Measurements from ENCODE around the gene FAM120B.

Gene FAM120B

DNA sequence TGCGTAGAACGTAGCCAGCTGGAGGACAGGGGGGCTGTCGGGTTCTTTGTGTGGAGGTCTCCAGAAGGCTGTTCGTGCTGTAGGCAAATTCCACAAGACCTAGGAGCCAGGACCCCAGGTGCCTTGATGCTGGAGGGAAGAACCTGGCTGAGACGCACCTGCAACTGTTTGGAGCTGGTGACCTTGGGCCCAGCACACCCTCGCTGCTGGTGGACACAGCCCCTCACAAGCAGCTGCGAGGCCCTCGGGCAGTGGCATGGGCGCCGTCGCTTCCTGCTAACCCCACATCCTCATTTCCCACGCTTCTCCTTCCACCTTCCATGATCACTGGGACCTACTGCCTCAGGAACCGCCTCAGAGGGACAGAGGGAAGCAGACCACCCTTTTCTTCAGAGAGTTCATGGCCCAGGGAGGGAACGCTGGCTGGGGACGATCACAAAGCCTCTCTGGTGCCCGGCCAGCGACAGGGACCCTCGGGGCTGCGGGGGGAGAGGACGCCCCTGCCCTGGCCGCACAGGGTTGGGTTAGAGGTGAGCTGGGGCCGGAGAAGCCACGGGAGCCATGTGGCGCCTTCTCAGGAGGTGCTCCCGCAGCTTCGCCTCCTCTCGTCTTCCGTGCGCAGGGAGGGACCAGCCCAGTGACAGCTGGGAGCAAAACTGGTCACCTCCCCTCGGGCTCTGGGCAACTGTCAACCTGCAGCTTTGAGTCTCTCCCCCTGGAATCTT, 34.1 kb upstream of the FAM120B start:
- DNase-seq (ENCODE audit: low spot score): no peak

DNA sequence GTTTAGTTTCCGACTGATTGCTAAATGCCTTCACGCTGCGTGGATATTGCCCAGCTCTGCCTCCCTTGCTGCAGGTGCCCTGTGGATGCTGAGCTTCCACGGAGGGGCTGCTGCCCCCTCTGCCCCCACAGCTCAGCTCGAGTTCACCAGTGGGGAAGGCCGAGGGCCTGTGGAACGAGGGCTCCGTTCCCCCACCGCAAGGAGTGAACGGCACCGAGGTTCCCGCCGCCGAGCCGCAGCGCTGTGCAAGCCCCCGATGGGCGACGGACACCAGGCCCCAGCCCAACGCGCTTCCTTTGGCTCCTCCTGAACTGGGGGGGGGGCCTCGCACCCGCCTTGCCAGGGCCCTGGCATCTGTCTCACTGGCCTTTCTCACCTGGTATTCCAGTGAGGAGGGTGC, 33.4 kb upstream of the FAM120B start:
- no peak for DNase-seq (ENCODE audit: low spot score)

DNA sequence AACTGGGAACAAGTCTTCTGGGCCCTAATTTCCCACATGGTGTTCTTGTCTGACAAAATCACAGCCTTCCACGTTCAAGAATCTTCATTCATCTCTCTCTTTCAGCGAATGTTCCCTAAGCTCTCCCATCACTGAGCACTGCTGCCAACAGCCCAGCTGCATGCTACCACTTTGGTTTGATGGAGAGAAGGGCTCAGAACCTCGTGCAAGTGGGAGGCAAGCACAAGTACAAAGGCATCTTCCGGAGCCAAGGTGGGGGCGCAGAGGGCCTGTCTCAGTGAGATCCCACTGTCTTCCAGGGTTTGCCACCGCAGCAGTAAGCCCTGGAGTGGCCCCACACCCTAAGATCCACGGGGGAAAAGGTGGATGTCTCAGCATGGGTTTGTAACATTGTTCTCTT, 32.9 kb upstream of the FAM120B start:
- DNase-seq (ENCODE audit: low spot score): no peak

DNA sequence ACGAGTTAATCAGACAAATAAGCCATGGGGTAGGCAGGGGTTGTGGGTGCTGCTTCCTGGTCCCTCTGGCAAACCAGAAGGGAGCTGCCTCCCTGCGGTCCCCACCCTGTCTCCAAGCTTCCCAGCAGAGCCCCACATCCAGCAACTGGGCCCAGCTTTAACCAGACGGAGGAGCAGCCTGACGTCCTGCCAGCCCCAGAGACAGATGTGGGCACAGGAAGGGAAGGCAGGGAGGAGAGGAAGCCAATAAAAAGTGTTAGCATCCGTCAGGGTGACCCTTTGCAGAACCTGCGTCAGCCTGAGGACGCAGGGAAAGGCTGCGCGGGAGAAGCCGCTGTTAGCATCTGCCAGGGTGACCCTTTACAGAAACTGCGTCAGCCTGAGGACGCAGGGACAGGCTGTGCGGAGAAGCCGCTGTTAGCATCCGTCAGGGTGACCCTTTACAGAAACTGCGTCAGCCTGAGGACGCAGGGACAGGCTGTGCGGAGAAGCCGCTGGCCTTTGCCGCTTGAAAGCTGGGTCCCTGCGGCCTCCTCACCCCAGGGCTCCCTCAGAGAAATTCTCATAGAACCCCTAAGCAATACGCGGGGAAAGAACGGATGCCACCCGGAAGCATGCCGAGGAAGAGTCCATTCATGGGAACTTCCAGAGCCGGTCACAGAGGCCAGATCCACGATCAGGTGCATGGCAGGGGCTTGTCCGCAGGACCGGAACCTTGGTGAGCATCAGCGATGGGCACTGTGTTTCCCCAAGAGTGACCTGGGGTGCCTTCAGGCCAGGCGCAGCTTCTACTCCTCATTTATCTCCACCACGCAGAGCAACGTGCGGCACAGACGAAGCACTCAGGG, 31.6 kb upstream of the FAM120B start:
- DNase-seq (ENCODE audit: low spot score): no peak

DNA sequence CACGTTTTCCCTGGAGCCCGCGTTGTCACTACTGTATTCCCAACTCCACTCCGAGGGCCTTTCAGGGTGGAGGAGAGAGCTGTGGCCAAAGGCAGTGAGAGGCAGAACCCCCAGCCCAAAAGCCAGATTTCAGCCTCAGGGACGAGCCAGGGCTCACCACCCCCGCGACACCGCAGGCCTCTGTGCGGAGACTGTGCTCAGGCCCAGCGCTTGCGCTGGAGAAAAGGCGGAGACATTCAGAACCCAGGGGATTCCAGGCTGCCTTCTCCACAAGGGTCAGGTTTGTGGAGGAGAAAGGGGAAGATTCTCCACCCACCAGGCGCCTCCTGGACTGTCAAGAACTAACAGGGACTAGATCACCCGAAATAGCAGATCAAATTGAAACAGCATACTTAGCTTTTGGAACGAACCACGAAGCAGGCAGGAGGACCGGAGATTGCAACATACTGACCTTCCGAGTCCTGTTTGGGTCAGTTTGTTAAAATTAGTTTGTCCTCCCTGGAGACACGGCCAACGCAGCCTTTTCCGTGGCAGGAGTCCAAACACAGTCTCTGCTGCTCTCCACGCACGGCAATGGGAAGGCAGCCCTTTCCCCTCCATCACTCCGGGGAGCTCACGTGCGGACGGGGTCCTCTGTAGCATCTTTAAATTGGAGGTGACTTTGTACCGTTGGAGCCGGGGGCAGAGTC, 30.0 kb upstream of the FAM120B start:
- DNase-seq (ENCODE audit: low spot score): no peak

DNA sequence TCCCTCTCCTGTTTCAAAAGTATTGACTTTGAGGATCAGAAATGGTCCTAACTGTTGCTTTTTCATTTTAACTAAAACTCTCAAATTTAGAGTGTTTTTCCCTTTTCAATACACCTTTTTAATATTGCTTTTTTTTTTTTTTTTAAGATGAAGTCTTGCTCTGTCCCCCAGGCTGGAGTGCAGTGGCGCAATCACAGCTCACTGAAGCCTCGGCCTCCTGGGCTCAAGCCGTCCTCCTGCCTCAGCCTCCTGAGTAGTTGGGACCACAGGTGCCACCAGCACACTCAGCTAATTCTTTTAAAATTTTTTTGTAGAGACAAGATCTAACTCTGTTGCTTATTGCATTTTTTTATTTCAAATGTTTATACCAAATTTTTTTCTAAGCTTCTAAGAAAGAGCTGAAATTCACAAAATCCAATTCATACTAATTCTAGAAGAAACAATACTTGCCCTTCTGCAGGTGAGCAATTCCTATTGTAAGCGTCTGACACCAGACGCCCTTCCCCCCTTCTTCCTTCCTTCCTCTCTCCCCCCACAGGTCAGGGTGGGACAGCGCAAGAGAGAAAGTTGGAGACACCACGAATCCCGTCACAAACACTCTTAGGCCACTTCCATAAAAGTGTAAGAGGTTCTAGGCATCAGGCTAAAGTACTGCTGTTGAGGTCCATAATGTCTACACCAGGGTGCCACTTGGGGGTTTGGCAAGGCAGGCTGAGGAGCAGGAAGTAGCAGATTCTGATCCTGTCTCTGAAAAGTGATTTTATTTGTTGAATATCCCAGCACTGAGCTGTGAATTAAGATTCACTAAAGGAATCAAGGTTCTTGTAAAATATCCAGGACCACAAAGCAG, 28.4 kb upstream of the FAM120B start:
- DNase-seq (ENCODE audit: low spot score): no peak

DNA sequence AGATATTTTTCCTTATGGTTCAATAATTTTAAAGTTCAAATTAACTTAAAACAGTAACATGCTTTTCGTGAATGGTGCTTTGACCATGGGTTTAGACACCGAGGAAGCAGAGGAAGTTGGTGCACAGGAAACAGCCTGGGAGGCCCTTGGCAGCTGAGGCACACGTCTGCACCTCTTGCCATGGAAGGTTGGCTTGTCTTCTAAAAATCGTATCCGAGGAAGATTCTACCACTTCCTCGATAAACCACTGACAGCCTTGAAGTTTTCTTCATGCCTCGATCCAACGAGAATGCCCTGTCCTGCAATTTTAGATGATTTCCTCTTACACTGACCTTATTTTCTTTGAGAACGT, 27.8 kb upstream of the FAM120B start:
- no peak for DNase-seq (ENCODE audit: low spot score)

- no peak for DNase-seq (ENCODE audit: low spot score)
These were observed 27.1 kb upstream of the FAM120B start for GRCh38 chr6:170279426-170279825.

DNA sequence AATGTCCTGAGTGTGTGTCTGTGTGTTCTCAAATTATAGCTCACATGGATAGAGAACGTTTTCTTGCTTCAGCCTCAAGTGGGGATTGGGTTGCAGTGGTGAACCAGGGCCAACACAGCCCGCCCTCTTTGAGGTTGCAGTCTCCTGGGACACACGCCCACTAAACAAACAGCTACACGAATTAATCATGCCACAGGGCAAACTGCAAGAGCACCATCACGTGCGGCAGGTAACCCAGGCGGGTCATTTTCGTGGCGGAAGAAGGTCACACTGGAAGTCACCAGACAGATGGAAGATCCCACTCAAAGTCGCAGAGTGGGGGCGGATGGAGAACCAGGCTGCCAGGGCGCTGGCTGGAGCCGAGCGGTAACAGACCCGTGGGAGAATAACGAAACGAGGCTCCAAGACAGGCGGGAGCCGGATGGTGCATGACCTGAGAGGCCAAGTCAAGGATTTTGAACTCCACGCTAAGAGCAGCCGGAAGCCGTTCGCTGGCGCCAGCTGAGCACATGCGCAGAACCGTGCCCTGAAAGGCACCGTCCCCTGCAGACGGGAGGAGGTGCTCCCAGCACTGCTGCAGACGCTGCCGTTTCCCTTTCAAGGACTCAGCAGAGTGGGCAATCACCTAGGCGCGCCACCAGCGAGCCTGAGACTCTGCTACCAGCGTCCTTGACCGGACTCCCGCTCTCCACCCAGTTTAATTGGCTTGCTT, 26.4 kb upstream of the FAM120B start:
- peak; percentile 56 for DNase-seq (ENCODE audit: low spot score)

- DNase-seq (ENCODE audit: low spot score): no peak
These were observed 25.9 kb upstream of the FAM120B start for GRCh38 chr6:170280689-170281045.

GRCh38 chr6:170281331-170282292, 24.9 kb upstream of the FAM120B start:
- no peak for DNase-seq (ENCODE audit: low spot score)

- DNase-seq (ENCODE audit: low spot score): no peak
These were observed 23.9 kb upstream of the FAM120B start for GRCh38 chr6:170282512-170283158.

DNA sequence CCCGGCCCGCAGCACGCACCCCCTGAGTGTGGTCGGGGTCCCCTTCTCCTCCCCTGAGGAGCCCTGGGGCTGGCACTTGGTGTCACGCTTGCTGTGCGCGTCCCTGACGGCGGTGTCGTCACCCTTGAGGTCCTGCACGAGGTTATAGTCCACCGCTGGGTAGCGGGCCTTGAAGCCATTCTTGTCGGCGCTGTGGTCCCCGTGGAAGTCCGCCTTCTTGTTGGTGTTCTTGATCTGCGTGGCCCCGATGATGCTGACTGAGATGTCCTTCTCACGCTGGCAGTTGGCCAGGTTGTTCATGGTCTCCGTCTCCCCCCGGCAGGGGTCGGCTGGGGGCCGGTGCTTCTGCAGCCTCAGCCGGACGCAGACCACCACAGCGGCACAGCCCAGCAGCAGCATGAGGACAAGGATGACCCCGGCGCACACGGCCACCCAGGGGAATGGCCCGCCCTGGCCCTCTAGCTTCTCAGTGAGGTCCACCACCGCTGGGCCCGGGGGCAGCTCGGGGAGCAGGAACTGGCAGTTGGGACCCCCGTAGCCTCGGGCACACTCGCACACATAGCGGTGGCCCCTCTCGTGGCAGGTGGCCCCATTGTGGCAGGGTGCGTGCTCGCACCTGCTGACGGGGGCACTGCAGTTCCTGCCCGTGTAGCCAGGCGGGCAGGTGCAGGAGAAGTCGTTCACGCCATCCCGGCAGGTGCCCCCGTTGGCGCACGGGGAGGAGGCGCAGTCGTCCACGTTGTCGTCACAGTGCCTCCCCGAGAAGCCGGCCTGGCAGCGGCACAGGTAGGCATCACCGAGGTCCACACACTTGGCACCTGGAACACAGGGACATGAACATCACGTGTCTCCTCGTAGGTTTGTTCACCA, 23.1 kb upstream of the FAM120B start:
- DNase-seq (ENCODE audit: low spot score): no peak

DNA sequence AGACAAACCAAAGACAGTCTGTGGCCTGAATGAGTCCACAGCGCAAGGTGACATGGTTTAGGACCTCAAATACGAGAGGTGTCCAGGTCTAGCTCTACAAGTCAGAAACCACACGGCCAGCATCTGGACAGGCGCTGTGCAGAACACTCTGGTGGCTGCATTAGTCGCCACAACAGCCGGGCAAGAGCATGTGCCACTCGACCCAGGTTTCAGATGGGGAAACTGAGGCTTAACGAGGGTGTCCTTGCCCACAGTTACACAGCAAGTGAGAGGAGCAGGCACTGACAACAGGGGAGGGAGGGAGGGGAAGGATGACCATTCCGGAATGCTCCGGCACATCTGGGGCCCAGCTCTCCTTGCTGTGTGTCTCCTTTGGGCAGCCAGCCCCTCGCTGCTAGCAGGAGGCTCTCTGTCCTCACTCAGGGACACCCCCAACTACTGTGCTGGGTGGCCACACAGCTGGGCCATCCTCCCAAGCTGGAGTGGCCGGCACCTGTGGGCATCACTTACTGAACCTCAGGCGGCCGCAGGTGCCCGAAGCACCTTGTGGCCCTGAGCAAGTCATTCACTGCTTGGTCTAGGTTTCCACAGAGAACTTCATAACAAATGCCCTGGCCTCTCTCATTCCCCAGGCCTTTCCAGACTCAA, 22.3 kb upstream of the FAM120B start:
- no peak for DNase-seq (ENCODE audit: low spot score)

DNA sequence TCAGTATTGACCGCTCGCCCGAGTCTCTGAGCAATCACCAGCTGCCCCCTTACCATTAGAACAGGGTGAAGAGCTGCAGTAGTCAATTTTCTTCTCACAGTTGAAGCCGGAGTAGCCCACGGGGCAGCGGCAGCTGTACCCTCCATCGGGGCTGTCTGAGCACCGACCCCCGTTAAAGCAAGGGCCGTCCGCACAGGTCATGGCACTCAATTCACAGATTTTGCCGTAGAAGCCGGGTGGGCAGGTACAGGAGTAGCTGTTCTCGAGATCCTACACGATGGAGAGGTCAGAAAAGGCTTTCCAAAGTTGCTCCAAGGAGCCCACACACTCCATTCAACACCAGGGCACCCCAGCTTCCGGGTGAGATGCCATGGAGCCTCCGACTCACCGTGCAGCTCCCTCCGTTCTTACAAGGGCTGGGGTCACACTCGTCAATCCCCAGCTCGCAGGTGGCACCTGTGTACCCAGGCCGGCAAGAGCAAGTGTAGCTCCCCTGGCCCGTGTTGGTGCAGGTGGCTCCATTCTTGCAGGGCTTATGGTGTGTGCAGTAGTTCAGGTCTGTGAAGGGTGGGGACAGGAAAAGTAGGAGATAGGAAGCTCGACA, 21.6 kb upstream of the FAM120B start:
- no peak for DNase-seq (ENCODE audit: low spot score)

- DNase-seq (ENCODE audit: low spot score): no peak
These were observed 21.1 kb upstream of the FAM120B start for GRCh38 chr6:170285482-170285881.

- DNase-seq (ENCODE audit: low spot score): no peak
These were observed 20.2 kb upstream of the FAM120B start for GRCh38 chr6:170286246-170286933.

Measured in SK-N-DZ (cell line).